ENCODE data around the gene FRG2C.
"Not testable (repeated sequence)": the region's sequence is repeated elsewhere in the genome, so short reads cannot be mapped to it uniquely, and the experiment has no call there.

Gene FRG2C

DNA sequence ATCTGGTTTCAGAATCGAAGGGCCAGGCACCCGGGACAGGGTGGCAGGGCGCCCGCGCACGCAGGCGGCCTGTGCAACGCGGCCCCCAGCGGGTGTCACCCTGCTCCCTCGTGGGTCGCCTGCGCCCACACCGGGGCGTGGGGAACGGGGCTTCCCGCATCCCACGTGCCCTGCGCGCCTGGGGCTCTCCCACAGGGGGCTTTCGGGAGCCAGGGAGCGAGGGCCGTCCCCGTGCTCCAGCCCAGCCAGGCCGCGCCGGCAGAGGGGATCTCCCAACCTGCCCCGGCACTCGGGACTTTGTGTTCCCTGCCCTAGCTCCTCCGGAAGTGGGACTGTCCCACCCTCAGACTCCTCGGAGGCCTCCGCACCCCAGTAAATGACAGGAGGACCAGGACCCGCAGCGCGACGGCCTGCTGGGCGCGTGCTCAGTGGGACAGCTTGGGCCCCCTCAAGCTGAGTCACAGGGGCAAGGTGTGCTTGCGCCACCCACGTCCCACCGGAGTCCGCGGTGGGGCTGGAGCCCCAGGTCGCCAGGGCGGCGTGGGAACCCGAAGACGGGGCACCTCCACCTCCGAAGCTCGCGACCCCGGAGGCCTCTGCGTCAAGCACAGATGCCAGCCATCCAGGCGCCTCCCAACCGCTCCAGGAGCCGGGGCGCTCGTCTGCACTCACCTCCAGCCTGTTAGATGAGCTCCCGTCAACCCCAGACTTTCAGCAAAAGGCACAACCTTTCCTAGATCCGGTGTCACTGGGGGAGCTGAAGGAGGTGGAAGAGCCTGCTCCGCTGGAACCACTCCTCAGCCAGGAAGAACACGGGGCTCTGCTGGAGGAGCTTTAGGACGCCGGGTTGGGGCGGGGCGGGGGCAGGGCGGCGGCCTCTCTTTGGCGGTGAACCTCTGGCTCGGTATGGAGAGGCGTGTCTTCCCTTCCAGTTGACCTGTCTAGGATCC, 5.5 kb downstream of the FRG2C start:
- not testable (repeated sequence) for DNase-seq (ENCODE audit: low read depth in 2 of 3, low spot score in 2 of 3)

GRCh38 chr3:75670298-75671286, 6.5 kb downstream of the FRG2C start:
- DNase-seq (ENCODE audit: low read depth in 2 of 3, low spot score in 2 of 3), result not testable (repeated sequence)

DNA sequence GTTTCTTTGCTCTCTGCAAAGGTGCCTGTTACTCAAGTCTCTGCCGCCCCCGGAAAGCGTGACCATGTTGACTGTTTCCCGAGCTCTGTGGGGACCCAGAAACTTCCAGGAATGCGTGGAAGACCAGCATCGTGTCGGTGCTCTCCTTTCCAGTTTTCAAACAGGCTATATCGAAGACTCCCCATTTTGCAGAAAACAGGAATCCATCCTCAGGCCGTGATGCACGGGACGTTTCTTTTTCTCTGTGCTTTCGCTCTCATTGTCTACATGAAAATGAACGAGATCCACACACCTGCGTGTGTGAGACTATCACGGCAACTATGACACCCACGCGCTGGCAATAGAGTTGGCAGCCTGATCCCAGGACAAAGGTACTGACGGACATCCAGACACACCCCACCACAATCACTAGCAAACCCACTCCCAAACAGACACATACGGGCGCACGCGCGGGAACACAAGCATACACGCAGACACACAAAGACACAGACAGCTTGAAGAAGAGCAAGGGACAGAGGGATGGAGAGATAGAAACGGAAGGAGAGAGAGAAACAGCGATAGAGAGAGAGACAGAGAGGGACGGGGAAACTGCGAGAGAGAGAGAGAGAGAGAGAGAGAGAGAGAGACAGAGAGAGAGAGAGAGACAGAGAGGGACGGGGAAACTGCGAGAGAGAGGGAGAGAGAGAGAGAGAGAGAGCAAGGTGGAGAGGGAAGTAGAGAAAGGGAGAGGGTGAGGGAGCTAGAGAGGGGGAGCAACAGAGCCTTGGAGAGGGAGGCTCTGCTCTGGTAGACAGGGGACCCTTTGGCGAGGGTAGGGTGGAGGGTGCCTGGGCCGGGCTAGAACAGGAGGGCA, 7.4 kb downstream of the FRG2C start:
- not testable (repeated sequence) for DNase-seq (ENCODE audit: low read depth in 2 of 3, low spot score in 2 of 3)

DNA sequence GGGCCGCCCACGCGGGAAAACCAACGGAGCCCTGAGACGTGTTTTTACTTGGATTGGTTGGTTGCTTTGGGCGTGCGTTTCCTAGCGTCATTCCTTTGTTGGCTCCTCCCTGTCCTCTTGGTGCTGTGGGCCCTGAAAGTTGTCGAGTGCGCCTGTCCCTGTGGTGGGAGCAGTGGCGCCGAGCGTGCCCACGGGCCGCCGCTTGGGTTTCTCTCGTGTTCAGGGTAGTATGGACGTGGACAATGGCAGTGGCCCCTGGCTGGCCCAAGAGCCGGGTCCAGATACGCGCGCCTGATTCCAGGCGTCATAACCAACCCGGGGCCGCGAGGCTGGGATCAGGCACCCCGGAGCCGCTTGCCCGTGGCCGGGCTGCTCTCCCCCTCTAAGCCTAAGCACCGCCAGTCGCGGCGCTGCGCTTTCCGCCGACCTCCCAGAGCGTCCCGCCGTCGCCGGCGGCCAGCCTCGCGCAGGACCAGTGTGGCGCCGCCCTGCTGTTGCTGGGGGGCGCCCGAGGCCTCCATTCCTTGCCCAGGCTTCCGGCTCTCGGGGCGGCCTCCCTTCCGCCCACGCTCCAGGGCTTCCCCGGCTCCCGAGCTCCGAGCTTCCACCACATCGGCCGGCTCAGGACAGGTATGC, 8.1 kb downstream of the FRG2C start:
- not testable (repeated sequence) for DNase-seq (ENCODE audit: low read depth in 2 of 3, low spot score in 2 of 3)

GRCh38 chr3:75683965-75684364, 19.8 kb downstream of the FRG2C start:
- DNase-seq (ENCODE audit: low read depth in 2 of 3, low spot score in 2 of 3), result not testable (repeated sequence)

- no peak for DNase-seq (ENCODE audit: low read depth in 2 of 3, low spot score in 2 of 3)
Observed at GRCh38 chr3:75687323-75687722, 23.2 kb downstream of the FRG2C start.

GRCh38 chr3:75692061-75692460, 27.9 kb downstream of the FRG2C start:
- no peak for DNase-seq (ENCODE audit: low read depth in 2 of 3, low spot score in 2 of 3)

All from activated CD8-positive, alpha-beta memory T cell treated with anti-CD3 and anti-CD28 coated beads for 48 hours (primary cell).